ENCODE data around the gene WIPI1.

DNA sequence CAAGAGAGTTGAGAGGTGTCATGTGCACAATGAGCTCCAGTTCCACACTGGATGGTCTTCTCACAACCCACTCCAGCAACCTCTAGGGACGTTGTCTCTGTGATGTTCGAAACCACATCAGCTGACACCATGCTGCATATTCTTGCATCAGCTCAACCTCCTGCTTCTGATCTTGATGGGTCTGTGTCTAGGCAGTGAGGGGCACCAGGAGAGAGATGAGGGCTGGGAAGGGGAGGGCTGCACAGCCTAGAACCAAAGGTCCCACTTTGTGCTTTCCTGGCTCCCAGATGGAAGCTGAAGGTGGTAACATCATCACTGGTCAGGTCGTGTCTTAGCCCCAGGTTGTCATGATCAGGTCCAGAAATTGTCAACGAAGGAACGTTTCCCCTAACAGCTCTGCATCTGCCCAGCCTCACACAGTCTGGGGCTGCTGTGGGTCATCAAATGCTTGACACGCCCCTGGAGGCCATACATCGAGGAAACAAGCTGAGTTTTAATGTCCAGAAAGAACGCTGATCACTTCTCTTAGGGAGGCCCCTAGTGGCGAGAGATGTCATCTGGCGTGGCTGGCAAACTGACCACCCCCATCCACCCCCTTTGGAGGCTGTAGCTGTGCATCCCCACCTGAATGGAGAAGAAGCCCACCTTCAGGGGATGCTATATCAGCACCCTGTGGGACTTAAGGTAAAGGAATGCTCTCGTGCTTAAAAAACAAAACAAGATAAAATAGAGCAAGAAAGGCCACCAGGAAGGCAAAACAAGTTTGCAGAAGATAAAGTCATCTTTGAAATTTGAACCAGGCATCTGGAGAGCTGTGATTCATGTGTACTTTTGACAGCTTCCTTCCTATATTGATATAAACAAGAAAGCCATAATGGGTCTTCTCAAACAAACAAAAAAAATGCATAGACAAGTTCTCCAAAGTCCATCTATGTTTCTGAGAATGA is 58.3 kb downstream of the WIPI1 start:
- TF ChIP-seq GATA2 (IDR thresholded peaks at IDR 0.05; ENCODE audit: low read depth, low read length) (no peak), GATA3 (IDR thresholded peaks at IDR 0.05; ENCODE audit: low read depth, low read length) (no peak)

Data from SH-SY5Y (cell line).